ENCODE measurements around the gene LARP1. TPM values are rescaled to one million over a fixed set of nuclear protein-coding genes. Genes with fewer than 3 reads are reported as not detected.

LARP1 gene
- total and polyA plus RNA-seq, 10 of the 15 experiments (the other 5 are each of a cell fraction or from before 2014, with no cell fraction given): 22.6 to 227 (median 60.8) TPM

DNA sequence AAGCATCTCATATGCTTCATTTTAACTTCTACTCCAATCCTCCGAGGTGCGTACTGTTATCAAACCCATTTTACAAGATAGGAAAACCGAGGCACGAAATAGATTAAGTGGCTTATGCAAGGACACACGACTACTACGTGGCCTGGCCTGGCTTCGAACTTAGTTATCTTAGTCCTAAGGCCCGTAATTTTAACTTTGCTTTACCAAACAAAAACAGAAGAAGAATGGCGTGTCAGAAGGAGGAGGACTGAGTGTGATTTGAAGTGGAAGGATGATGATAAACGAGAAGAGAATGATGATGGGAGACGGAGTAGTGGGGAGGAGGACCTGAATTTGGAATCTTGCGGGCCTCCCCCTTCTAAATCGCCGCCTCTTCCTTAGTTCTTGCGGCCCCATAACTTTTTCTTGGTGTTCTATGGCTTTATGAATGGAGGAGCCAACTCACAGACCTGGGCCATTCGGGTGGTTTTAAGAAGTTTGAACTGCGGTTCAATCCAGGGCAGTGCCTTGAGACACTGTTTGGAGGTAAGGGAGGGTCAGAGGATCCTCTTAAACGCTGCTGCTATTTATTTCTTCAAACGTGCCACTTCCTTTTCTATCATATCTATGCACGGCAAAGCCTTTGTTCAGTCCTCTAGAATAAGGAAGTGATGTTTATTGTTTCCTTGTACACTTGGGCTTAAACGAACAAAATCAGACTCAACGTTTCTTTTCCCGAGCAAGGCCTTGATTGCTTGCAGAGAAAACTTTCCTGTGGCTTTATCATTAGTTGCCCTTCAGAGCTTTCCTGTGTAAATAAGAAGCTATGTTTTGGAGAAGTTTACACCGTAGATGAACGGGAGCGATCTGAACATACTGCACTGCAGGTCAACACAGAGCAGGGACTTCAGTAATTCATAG lies 104.0 kb downstream of the LARP1 start:
- SMC1A ChIA-PET (ENCODE audit: uncharacterized antibody, unreplicated experiment): interaction anchor here (0.8 to 1.0 kb wide), 2 partner anchors 8 to 12 kb away, joined by 3 to 5 read pairs; no protein-coding TSS in a partner anchor
- Histone ChIP-seq H3K79me2 (ENCODE audit: control insufficient read depth, insufficient read depth, low read length) (peaks cover 53% of the 10 kb centered on the region), H2AFZ (ENCODE audit: control insufficient read depth, low read depth, low read length) (peak overlapping the region; percentile 92), H3K9ac (ENCODE audit: control insufficient read depth, insufficient read depth, low read length) (peak overlapping the region; percentile 80), H3K27ac (ENCODE audit: control insufficient read depth, insufficient read depth) (peak overlapping the region; percentile 91), H3K27me3 (replicated peaks in 1 of 2; ENCODE audit: control insufficient read depth in 2 of 2, insufficient read depth in 2 of 2, low read length in 1 of 2) (no peaks in the 10 kb centered on the region), H3K4me1 (ENCODE audit: control insufficient read depth, insufficient read depth, low read length) (peaks cover 17% of the 10 kb centered on the region), H3K4me3 (peak overlapping the region; percentile 97), H3K36me3 (ENCODE audit: control insufficient read depth in 2 of 2, insufficient read depth in 2 of 2, low read length in 1 of 2) (peaks cover 0 to 1% of the 10 kb centered on the region in 2 experiments; a peak in 1 of 4 replicates), H4K20me1 (ENCODE audit: control insufficient read depth, insufficient read depth) (no peaks in the 10 kb centered on the region; the same call in 1 of the 2 replicates), H3K9me3 (replicated peaks; ENCODE audit: control insufficient read depth, insufficient read depth, low read length) (no peaks in the 10 kb centered on the region), H3K4me2 (ENCODE audit: control insufficient read depth, insufficient read depth) (peak overlapping the region; percentile 99)
- no peak for DNase-seq (ENCODE audit: low read depth, low spot score)
- ATAC-seq: peak; percentile 15
- CTCF ChIA-PET: interaction anchor here (0.6 to 1.5 kb wide), 4 partner anchors 105 to 211 kb away, joined by 3 read pairs; no protein-coding TSS in a partner anchor
- POLR2A ChIA-PET: interaction anchor here (0.7 to 2.3 kb wide), 5 partner anchors 79 to 101 kb away, joined by 3 to 7 read pairs (median 3); no protein-coding TSS in a partner anchor
- BruUV-seq (replicated peaks): TSS peak; percentile 68
- RAD21 ChIA-PET (ENCODE audit: unreplicated experiment): interaction anchor here (0.9 to 2.0 kb wide), 2 partner anchors 78 to 105 kb away, joined by 3 to 7 read pairs; partner anchors contain the start of gene GEMIN5
- intact Hi-C loops (cut with micrococcal nuclease; ENCODE audit: unreplicated experiment) (loop anchor here (1.0 to 5.0 kb wide), 3 partner anchors 80 to 412 kb away; partner anchors contain the start of genes GEMIN5, LARP1 and SAP30L), in situ Hi-C loops (cut with MboI) (no loop called here)
- TF ChIP-seq SPI1 (IDR thresholded peaks at IDR 0.05; ENCODE audit: borderline replicate concordance, insufficient read depth, low read depth, low read length) (peak; percentile 85), ZBED1 (IDR thresholded peaks at IDR 0.05; ENCODE audit: borderline replicate concordance) (0 out of 2 replicates have a peak, but pooled peaks have one; percentile 9), TCF3 (IDR thresholded peaks at IDR 0.05; ENCODE audit: borderline replicate concordance, insufficient read depth, low read depth, low read length) (no peak), CHD2 (IDR thresholded peaks at IDR 0.05; ENCODE audit: borderline replicate concordance, low read depth, low read length) (no peak), BHLHE40 (IDR thresholded peaks at IDR 0.05; ENCODE audit: borderline replicate concordance in 1 of 2, low read depth in 2 of 2, low read length in 1 of 2) (peak; percentile 58 to 60; a peak in 3 of 4 replicates), SIN3A (IDR thresholded peaks at IDR 0.05; ENCODE audit: low read depth, low read length) (0 out of 2 replicates have a peak, but pooled peaks have one; percentile 17), CREM (IDR thresholded peaks at IDR 0.05; ENCODE audit: low read depth) (no peak), POLR2A (IDR thresholded peaks at IDR 0.05; ENCODE audit: low read depth, low read length) (peak; percentile 23; the same call in 1 of the 2 replicates), CHD1 (IDR thresholded peaks at IDR 0.05; ENCODE audit: low read depth, low read length) (no peak)
- TF ChIP-seq, protein P1, sequence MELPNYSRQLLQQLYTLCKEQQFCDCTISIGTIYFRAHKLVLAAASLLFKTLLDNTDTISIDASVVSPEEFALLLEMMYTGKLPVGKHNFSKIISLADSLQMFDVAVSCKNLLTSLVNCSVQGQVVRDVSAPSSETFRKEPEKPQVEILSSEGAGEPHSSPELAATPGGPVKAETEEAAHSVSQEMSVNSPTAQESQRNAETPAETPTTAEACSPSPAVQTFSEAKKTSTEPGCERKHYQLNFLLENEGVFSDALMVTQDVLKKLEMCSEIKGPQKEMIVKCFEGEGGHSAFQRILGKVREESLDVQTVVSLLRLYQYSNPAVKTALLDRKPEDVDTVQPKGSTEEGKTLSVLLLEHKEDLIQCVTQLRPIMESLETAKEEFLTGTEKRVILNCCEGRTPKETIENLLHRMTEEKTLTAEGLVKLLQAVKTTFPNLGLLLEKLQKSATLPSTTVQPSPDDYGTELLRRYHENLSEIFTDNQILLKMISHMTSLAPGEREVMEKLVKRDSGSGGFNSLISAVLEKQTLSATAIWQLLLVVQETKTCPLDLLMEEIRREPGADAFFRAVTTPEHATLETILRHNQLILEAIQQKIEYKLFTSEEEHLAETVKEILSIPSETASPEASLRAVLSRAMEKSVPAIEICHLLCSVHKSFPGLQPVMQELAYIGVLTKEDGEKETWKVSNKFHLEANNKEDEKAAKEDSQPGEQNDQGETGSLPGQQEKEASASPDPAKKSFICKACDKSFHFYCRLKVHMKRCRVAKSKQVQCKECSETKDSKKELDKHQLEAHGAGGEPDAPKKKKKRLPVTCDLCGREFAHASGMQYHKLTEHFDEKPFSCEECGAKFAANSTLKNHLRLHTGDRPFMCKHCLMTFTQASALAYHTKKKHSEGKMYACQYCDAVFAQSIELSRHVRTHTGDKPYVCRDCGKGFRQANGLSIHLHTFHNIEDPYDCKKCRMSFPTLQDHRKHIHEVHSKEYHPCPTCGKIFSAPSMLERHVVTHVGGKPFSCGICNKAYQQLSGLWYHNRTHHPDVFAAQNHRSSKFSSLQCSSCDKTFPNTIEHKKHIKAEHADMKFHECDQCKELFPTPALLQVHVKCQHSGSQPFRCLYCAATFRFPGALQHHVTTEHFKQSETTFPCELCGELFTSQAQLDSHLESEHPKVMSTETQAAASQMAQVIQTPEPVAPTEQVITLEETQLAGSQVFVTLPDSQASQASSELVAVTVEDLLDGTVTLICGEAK (IDR thresholded peaks at IDR 0.05; ENCODE audit: borderline replicate concordance): no peak
- peak; percentile 56 for FAIRE-seq
- under 1% methylated on average over 26 of the region's 26 CpGs for WGBS (ENCODE audit: insufficient coverage, insufficient replicate concordance, low lambda C conversion rate, missing lambda C conversion rate)

All from GM12878 (cell line).